HEK293T (cell line): ENCODE measurements around the gene TUB.

Experiments used
- CTCF ChIA-PET: fragments of 350-600 bp; formaldehyde crosslinking; extraction: SDS; loops from one replicate; lab custom pipeline; 2021; ENCODE audit warnings: antibody characterized with exemption, inconsistent platforms; lab: Yijun Ruan, JAX
- POLR2A ChIA-PET: fragments of 350-600 bp; formaldehyde crosslinking; extraction: SDS; loops from one replicate; lab custom pipeline; 2020; ENCODE audit warnings: antibody characterized with exemption, inconsistent platforms; lab: Yijun Ruan, JAX
- DNase-seq: peaks from one replicate; pipeline ENCODE4 v3.0.0; 2012; ENCODE audit warnings: mixed read lengths; ENCODE audit errors: extremely low spot score
- ARNT ChIP-seq: fragments of 450-650 bp; IDR thresholded peaks from 2 replicates; pipeline ENCODE4 v1.6.1; 2017; ENCODE audit warnings: mild to moderate bottlenecking
- BHLHE40 ChIP-seq: fragments of 450-650 bp; IDR thresholded peaks from 2 replicates; pipeline ENCODE4 v1.6.1; 2016; ENCODE audit warnings: mild to moderate bottlenecking, moderate library complexity, borderline replicate concordance
- CTBP1 ChIP-seq: fragments of 450-650 bp; IDR thresholded peaks from 2 replicates; pipeline ENCODE4 v1.6.1; 2016; ENCODE audit warnings: borderline replicate concordance
- ELF4 ChIP-seq: fragments of 450-650 bp; IDR thresholded peaks from 2 replicates; pipeline ENCODE4 v1.6.1; 2017; ENCODE audit warnings: antibody characterized with exemption
- FOXA1 ChIP-seq: fragments of 450-650 bp; IDR thresholded peaks from 2 replicates; pipeline ENCODE4 v1.6.1; 2016; ENCODE audit warnings: mild to moderate bottlenecking
- FOXK2 ChIP-seq: fragments of 450-650 bp; IDR thresholded peaks from 2 replicates; pipeline ENCODE4 v1.6.1; 2016; ENCODE audit warnings: mild to moderate bottlenecking
- FOXM1 ChIP-seq: fragments of 450-650 bp; IDR thresholded peaks from 2 replicates; pipeline ENCODE4 v1.6.1; 2017; ENCODE audit warnings: mild to moderate bottlenecking, borderline replicate concordance
- HDGF ChIP-seq: fragments of 450-650 bp; IDR thresholded peaks from 2 replicates; pipeline ENCODE4 v1.6.1; 2017; ENCODE audit warnings: antibody characterized with exemption, borderline replicate concordance
- L3MBTL2 ChIP-seq: fragments of 450-650 bp; conservative IDR thresholded peaks from 2 replicates; pipeline ENCODE4 v1.6.1; 2016; ENCODE audit warnings: mild to moderate bottlenecking
- LEF1 ChIP-seq: fragments of 450-650 bp; IDR thresholded peaks from 2 replicates; pipeline ENCODE4 v1.6.1; 2017; ENCODE audit warnings: mild to moderate bottlenecking, borderline replicate concordance
- NFRKB ChIP-seq: fragments of 450-650 bp; IDR thresholded peaks from 2 replicates; pipeline ENCODE4 v1.6.1; 2016; ENCODE audit warnings: mild to moderate bottlenecking, moderate library complexity
- SP1 ChIP-seq: fragments of 450-650 bp; IDR thresholded peaks from 2 replicates; pipeline ENCODE4 v1.6.1; 2017
- SUZ12 ChIP-seq: fragments of 450-650 bp; IDR thresholded peaks from 2 replicates; pipeline ENCODE4 v1.6.1; 2016; ENCODE audit warnings: mild to moderate bottlenecking
- TARDBP ChIP-seq: fragments of 450-650 bp; IDR thresholded peaks from 2 replicates; pipeline ENCODE4 v1.6.1; 2016
- ZNF384 ChIP-seq: fragments of 450-650 bp; IDR thresholded peaks from 2 replicates; pipeline ENCODE4 v1.6.1; 2016
- TF ChIP-seq, protein P1 (sequence below): fragments of 450-650 bp; IDR thresholded peaks from 2 replicates; pipeline ENCODE4 v1.6.1; 2016

TUB gene

GRCh38 chr11:8100158-8100557 lies 19.1 kb downstream of the TUB start:
- POLR2A ChIA-PET = no interaction called here
- DNase-seq = no peak
- TF ChIP-seq TARDBP (no peak), NFRKB (no peak), FOXK2 (no peak), FOXM1 (no peak), SP1 (no peak), FOXA1 (no peak), ELF4 (no peak), LEF1 (no peak), SUZ12 (no peak), CTBP1 (no peak)
- CTCF ChIA-PET = interaction anchor here (0.8 to 2.5 kb wide), 6 partner anchors 9 to 113 kb away, joined by 3 to 34 read pairs (median 11); partner anchors contain the start of gene EIF3F

DNA sequence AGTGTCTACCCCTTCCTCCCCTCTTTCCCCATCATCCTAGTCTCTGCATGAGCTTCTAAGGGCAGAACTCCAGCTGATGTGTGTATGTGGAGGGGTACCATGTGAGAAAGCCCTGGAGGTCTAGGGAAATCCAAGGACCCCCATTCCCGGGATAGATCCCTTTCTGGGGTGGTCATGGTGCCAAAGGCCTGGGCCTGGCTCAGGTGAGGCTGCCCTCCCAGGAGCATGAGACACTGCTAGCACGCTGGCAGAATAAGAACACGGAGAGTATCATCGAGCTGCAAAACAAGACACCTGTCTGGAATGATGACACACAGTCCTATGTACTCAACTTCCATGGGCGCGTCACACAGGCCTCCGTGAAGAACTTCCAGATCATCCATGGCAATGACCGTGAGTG lies 19.6 kb downstream of the TUB start:
- no peak for DNase-seq
- no peak for TF ChIP-seq FOXA1
- TF ChIP-seq TARDBP = no peak
- no peak for TF ChIP-seq ELF4
- TF ChIP-seq SUZ12 = no peak
- TF ChIP-seq HDGF = no peak
- ChIA-PET CTCF (interaction anchor here (1.9 to 2.5 kb wide), 2 partner anchors 10 to 94 kb away, joined by 10 to 34 read pairs; no protein-coding TSS in a partner anchor), POLR2A (no interaction called here)

DNA sequence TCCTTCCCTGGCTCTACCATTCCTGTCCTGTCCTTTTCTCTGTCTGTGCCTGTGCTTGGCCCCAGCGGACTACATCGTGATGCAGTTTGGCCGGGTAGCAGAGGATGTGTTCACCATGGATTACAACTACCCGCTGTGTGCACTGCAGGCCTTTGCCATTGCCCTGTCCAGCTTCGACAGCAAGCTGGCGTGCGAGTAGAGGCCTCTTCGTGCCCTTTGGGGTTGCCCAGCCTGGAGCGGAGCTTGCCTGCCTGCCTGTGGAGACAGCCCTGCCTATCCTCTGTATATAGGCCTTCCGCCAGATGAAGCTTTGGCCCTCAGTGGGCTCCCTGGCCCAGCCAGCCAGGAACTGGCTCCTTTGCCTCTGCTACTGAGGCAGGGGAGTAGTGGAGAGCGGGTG lies 20.4 kb downstream of the TUB start:
- DNase-seq = no peak
- POLR2A ChIA-PET = no interaction called here
- CTCF ChIA-PET = no interaction called here
- TF ChIP-seq SUZ12 (no peak), ARNT (no peak), TARDBP (no peak), ELF4 (no peak), LEF1 (no peak), FOXK2 (no peak), NFRKB (no peak), FOXM1 (no peak), FOXA1 (no peak), SP1 (no peak), BHLHE40 (no peak), L3MBTL2 (no peak), HDGF (no peak), CTBP1 (no peak), ZNF384 (no peak)
- TF ChIP-seq, protein P1, sequence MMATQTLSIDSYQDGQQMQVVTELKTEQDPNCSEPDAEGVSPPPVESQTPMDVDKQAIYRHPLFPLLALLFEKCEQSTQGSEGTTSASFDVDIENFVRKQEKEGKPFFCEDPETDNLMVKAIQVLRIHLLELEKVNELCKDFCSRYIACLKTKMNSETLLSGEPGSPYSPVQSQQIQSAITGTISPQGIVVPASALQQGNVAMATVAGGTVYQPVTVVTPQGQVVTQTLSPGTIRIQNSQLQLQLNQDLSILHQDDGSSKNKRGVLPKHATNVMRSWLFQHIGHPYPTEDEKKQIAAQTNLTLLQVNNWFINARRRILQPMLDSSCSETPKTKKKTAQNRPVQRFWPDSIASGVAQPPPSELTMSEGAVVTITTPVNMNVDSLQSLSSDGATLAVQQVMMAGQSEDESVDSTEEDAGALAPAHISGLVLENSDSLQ = no peak

DNA sequence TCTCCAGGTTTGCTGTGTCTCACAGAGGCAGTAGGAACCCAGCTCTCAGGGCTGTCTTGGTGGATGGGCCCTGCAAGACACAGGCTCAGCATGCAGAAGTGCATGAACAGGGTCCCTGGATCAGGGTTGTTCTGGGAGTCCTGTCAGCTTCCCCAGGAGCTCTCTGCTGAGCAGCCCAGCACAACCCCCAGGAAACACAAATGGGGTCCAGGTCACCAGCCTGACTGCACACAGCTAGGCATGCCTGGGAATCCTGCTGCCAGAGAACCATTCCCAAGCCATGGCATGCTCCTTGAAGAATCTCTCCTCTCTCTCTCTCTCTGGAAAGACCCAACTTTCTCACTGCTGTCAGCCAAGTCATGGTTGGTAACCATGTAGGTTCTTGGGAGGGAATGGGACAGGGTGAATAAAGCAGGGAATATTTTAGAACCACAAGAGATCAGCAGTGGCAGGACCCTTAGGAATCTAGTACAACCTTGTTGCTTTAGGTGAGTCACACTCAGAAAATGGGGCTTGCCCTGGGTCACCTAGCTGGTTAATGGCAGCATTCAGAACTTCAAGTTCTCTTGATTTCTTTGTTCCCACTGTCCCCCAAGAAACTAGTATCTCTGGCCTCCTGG lies 21.4 kb downstream of the TUB start:
- no peak for TF ChIP-seq SP1
- TF ChIP-seq, protein P1 = no peak
- no peak for TF ChIP-seq NFRKB
- no peak for TF ChIP-seq BHLHE40
- TF ChIP-seq TARDBP = no peak
- no peak for TF ChIP-seq L3MBTL2
- TF ChIP-seq FOXK2 = no peak
- no peak for TF ChIP-seq ELF4
- TF ChIP-seq HDGF = no peak
- no peak for TF ChIP-seq SUZ12
- no peak for TF ChIP-seq CTBP1
- TF ChIP-seq FOXM1 = no peak
- TF ChIP-seq LEF1 = no peak
- TF ChIP-seq ARNT = no peak
- TF ChIP-seq FOXA1 = no peak
- TF ChIP-seq ZNF384 = no peak
- DNase-seq = no peak
- ChIA-PET CTCF (no interaction called here), POLR2A (no interaction called here)

GRCh38 chr11:8102965-8103364 lies 22.0 kb downstream of the TUB start:
- POLR2A ChIA-PET = no interaction called here
- TF ChIP-seq ARNT (no peak), FOXM1 (no peak), L3MBTL2 (no peak), HDGF (no peak)
- DNase-seq = no peak
- CTCF ChIA-PET = no interaction called here

DNA sequence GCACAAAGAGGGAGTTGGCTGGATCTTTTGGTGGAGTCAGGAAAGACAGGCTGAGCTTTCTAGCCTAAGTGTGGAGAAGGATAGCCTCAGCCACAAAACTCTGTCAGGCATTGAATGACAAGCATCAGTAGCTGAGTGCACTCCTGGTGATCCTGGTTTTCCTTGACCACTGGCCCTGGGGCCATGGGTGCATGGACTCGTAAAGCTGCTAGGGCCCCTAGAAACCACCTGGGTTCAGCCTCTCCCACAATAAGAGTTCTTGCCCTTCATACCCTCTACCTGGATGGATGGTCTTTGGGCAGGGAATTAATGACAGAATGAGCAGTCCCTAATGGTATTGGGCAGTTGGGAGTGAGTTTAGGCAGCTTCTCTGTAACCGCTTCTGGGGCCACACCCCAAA lies 22.9 kb downstream of the TUB start:
- POLR2A ChIA-PET = no interaction called here
- TF ChIP-seq SP1 (no peak), CTBP1 (no peak), BHLHE40 (no peak), SUZ12 (no peak), LEF1 (no peak), FOXM1 (no peak), NFRKB (no peak), FOXK2 (no peak), HDGF (no peak), ELF4 (no peak), L3MBTL2 (no peak), ZNF384 (no peak), TARDBP (no peak), FOXA1 (no peak), ARNT (no peak)
- TF ChIP-seq, protein P1 = no peak
- CTCF ChIA-PET = no interaction called here
- DNase-seq = no peak
